GM12872 (cell line): ENCODE measurements around the gene ANKS1A.

Experiments used
- TF ChIP-seq, protein P1 (sequence below): IDR thresholded peaks from 3 replicates; pipeline ENCODE4 v1.5.1; 2011; ENCODE audit warnings: low read depth, mild to moderate bottlenecking, low read length, moderate library complexity; ENCODE audit not compliant: insufficient read depth

The ANKS1A gene

DNA sequence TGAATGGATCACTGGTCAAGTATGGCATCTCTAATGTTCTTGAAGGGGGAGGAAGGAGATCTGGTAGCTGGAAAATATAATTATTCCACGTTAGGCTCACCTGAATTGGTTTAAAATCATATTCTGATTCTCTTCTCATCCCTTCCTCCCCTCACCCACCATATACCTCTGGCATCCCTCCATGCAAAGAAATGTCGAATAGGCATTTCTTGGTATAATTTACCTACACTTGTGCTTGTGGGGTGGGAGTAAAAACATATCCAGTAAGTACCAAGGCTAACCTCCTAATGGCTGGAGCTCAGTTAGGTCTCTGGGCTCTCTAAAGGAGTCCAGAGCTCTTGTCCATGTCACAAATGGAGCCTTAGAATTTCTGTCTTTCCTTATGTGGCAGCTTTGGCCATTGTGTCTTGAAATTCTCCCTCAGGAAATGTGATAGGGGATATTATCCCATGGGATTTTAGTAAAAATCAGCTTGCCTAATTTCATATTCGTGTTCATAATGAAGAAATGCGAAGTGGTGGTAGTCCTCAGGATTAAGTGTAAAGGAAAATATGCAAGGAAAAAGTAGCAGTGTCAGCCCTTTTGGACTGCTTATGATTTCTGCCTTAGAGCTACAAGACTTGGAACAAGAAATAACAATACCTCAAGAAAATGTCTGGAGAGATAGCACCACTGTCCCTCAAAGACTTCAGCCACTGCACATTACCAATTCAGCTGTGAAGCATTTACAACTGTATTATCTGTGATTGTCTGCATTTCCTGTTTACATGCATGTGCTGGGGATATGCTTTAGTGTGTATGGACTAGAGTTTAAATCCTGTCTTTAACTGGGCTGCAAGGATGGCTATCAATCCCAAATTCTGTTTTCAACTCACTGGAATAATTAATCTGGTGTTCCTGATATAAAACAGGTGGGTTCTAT lies 13.5 kb upstream of the ANKS1A start:
- TF ChIP-seq, protein P1, sequence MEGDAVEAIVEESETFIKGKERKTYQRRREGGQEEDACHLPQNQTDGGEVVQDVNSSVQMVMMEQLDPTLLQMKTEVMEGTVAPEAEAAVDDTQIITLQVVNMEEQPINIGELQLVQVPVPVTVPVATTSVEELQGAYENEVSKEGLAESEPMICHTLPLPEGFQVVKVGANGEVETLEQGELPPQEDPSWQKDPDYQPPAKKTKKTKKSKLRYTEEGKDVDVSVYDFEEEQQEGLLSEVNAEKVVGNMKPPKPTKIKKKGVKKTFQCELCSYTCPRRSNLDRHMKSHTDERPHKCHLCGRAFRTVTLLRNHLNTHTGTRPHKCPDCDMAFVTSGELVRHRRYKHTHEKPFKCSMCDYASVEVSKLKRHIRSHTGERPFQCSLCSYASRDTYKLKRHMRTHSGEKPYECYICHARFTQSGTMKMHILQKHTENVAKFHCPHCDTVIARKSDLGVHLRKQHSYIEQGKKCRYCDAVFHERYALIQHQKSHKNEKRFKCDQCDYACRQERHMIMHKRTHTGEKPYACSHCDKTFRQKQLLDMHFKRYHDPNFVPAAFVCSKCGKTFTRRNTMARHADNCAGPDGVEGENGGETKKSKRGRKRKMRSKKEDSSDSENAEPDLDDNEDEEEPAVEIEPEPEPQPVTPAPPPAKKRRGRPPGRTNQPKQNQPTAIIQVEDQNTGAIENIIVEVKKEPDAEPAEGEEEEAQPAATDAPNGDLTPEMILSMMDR, result no peak

DNA sequence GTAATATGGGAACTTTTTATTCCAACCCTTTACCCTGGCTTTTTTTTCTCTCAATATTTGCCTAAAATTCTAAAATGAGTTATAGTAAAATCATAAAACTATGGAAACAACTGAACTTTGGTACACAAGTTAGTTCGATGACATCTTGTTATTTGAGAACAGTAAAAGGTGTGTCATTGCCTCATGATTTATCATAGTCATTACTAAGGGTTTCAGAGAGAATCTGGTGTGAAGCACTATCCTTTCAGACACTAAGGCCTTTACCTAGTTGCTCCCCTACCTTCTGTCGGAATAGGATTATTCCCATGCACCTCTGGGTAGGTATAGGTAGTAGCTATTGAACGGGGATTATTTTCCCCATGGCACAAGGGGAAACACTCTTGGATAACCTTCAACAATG lies 12.6 kb upstream of the ANKS1A start:
- TF ChIP-seq, protein P1, result no peak

DNA sequence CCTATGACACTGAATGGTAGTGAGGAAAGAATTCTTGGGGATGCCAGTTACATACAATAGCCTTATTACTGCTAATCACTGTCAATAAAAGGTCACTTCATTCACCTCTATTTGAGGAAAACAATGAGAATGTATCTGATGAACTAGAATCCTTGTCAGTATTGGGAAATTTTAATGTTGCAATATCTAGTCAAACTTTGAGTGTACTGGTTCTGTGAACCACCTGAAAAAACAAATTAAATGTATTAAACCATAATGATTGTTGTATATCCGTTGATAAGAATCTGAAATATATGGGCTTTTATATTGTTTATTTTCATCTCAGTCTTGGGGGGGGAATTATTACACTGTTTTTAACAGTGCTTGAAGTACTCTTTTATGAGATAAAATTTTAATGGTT lies 11.8 kb upstream of the ANKS1A start:
- TF ChIP-seq, protein P1, result no peak

DNA sequence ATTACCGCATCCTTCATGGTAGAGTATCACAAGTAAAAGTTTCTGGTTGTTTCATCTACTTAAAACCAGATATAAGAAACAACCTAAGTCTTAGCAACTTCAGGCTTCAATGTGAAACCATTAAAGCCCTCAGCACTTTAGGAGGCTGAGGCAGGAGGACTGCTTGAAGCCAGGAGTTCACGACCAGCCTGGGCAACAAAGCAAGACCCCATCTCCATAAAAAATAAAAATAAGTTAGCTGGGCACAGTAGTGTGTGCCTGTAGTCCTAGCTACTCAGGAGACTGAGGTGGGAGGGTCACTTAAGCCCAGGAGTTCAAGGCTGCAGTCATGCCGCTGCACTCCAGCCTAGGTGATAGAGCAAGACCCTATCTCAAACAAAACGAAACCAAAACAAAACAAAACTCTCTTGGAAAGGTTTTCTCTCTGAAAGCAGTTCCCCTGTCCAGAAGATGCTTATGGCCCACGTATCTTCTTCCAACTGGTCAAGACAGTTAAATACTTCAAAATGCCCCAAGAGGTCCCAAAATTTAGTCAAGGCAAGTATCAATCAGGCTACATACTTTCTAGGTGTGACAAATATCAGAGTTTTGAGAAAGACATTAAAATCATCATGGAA lies 11.1 kb upstream of the ANKS1A start:
- TF ChIP-seq, protein P1, result no peak

DNA sequence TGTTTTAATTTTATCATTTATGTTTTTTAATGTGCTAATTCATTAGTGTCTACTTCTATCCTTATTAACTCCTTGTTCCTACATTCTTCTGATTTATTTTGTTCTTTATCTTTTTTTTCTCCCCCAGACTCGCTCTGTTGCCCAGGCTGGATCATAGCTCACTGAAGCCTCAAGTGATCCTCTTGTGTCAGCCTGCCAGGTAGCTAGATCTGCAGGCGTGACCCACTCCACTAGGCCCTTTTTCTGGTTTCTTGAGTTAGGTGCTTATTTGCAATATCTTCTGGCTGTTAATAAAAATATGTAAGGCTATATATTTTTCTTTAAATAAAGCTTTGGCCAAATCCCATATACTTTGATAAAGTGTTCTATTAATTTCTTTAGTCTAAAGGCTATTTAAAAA lies 4.1 kb upstream of the ANKS1A start:
- TF ChIP-seq, protein P1, result no peak

DNA sequence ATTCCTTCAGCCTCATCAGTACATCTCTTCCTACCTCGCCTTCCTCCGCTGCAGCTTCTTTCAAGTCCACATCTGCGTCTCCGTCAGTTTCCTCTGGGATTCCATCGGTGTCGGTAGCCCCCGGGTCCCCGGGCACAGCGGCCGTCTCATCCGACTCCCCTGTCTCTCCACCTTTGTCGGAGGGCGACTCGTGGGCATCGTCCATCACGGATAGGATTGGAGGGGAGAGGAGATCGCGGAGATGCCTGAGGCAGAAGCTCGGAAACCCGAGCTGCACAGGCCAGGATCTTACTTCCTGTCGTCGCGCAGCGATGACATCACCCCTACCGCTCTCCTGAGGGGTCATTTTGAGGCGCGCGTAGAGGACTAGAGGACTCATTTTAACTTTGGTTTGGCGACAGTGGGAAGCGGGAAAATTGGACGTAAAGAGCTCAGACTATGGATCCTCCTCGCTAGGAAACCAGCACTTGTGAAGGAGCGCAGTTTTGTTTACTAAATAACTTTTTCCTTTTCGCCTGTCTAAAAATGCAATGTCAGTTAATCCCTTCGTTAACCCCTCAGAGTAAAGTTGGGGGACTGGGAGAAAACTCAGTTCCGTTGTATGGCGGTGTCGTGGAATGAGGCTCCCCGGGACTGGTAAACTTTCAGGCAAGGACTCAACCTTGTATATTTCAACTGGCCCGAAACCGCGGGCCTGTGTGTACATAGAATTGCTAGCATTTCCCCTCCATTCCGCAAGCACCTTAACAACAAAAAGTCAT lies 1.1 kb upstream of the ANKS1A start, which contains the start of gene TAF11:
Gene TAF11, minus strand, starts transcription at position 290 of the 761 bp plus-strand sequence. Its CDS starts 85 bp downstream, at position 205.
- TF ChIP-seq, protein P1, result no peak

DNA sequence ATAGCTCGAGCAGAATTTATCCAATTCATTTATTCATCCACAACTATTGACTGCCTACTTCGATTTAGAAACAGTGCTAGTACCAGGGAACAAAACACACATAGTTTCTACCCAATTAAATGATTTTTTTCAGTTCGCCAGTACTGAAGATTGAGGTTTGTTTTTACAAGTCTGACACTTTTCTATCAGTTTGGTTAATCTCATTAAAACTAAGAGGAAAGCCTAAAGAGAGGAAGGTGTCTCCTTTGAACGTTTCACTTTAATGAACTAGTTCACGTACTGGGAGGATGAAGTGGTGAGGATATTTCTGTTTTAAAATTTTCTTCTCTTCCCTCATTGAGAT lies 570 bp upstream of the ANKS1A start:
- TF ChIP-seq, protein P1, result no peak
